ENCODE results near the gene IL10RB.
"Not testable (repeated sequence)": the region's sequence is repeated elsewhere in the genome, so short reads cannot be mapped to it uniquely, and the experiment has no call there.

DNA sequence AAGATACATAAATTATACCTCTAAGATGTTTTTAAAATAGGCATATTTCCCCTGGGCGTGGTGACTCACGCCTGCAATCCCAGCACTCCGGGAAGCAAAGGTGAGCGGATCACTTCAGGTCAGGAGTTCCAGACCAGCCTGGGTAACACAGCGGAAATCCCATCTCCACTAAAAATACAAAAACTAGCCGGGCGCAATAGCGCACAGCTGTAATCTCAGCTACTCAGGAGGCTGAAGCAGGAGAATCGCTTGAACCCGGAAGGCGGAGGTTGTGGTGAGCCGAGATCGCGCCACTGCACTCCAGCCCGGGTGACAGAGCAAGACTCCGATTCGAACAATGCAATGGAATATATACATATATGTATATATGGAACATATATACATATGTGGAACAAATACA, 54.8 kb downstream of the IL10RB start:
- TF ChIP-seq POLR2A (IDR thresholded peaks at IDR 0.05); POLR2AphosphoS5 (IDR thresholded peaks at IDR 0.05; ENCODE audit: insufficient read depth in 1 of 2, low read depth in 1 of 2): not testable (repeated sequence)
- TF ChIP-seq, protein P1, sequence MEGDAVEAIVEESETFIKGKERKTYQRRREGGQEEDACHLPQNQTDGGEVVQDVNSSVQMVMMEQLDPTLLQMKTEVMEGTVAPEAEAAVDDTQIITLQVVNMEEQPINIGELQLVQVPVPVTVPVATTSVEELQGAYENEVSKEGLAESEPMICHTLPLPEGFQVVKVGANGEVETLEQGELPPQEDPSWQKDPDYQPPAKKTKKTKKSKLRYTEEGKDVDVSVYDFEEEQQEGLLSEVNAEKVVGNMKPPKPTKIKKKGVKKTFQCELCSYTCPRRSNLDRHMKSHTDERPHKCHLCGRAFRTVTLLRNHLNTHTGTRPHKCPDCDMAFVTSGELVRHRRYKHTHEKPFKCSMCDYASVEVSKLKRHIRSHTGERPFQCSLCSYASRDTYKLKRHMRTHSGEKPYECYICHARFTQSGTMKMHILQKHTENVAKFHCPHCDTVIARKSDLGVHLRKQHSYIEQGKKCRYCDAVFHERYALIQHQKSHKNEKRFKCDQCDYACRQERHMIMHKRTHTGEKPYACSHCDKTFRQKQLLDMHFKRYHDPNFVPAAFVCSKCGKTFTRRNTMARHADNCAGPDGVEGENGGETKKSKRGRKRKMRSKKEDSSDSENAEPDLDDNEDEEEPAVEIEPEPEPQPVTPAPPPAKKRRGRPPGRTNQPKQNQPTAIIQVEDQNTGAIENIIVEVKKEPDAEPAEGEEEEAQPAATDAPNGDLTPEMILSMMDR (IDR thresholded peaks at IDR 0.05), result not testable (repeated sequence)

Data from vagina (tissue), 2 donors.